ENCODE results near the gene SCRN2.
A peak's percentile ranks its signal among the peaks of the same experiment; 100 is the strongest.

SCRN2 gene

GRCh38 chr17:47802341-47803022 lies 38.6 kb downstream of the SCRN2 start:
- no peak for DNase-seq

- no peak for DNase-seq
Measured at GRCh38 chr17:47801906-47802305, 39.2 kb downstream of the SCRN2 start.

- no peak for DNase-seq
Measured at GRCh38 chr17:47801176-47801765, 39.8 kb downstream of the SCRN2 start.

GRCh38 chr17:47800686-47801085 lies 40.4 kb downstream of the SCRN2 start:
- DNase-seq, result no peak

GRCh38 chr17:47797797-47798196 lies 43.3 kb downstream of the SCRN2 start:
- DNase-seq, result no peak

GRCh38 chr17:47792979-47793378 lies 48.1 kb downstream of the SCRN2 start:
- no peak for DNase-seq

- no peak for DNase-seq
Measured at GRCh38 chr17:47792457-47792856, 48.6 kb downstream of the SCRN2 start.

- no peak for DNase-seq
Measured at GRCh38 chr17:47791025-47791424, 50.0 kb downstream of the SCRN2 start.

GRCh38 chr17:47789611-47790561 lies 51.2 kb downstream of the SCRN2 start:
- DNase-seq, result peak in 1 of 2 donors; percentile 16

Data from hippocampal formation (tissue), 2 donors.